ENCODE measurements around the gene CDC42EP5. TPM values are rescaled to one million over a fixed set of nuclear protein-coding genes. Genes with fewer than 3 reads are reported as not detected.

Gene CDC42EP5
- total and polyA plus RNA-seq, 12 donors, result 0.44 to 36.0 (median 15.7) TPM

- peaks cover 34% of the 10 kb centered on the region for H3K27me3 ChIP-seq
- H3K9me3 ChIP-seq (replicated peaks in 1 of 3), result no peaks in the 10 kb centered on the region
- no peak for TF ChIP-seq CTCF (IDR thresholded peaks at IDR 0.05)
- no peak for TF ChIP-seq POLR2A (IDR thresholded peaks at IDR 0.05)
- 31 to 68% (median 34%) methylated on average over 12 to 44 of the region's 44 CpGs for WGBS, 4 donors
- intact Hi-C loops (cut with DNase I), result no loop called here
- no peak overlapping the region for H3K27ac ChIP-seq
- no peak overlapping the region for H3K4me3 ChIP-seq
- no peak for DNase-seq
- H3K36me3 ChIP-seq (replicated peaks in 1 of 2), result no peaks in the 10 kb centered on the region
- H3K4me1 ChIP-seq (replicated peaks in 1 of 2), result peaks cover 0 to 5% of the 10 kb centered on the region in 2 donors
Observed at GRCh38 chr19:54416695-54417491, 56.2 kb downstream of the CDC42EP5 start.

GRCh38 chr19:54415901-54416673 is 57.0 kb downstream of the CDC42EP5 start:
- TF ChIP-seq POLR2A (IDR thresholded peaks at IDR 0.05) (no peak), CTCF (IDR thresholded peaks at IDR 0.05) (no peak)
- Histone ChIP-seq H3K27me3 (peaks cover 31% of the 10 kb centered on the region), H3K9me3 (replicated peaks in 1 of 3) (no peaks in the 10 kb centered on the region), H3K36me3 (replicated peaks in 1 of 2) (no peaks in the 10 kb centered on the region), H3K4me3 (no peak overlapping the region), H3K4me1 (replicated peaks in 1 of 2) (peaks cover 0 to 5% of the 10 kb centered on the region in 2 donors), H3K27ac (no peak overlapping the region)
- WGBS, 4 donors, result 5 to 9% (median 8%) methylated on average over 16 to 28 of the region's 28 CpGs
- DNase-seq, result no peak
- intact Hi-C loops (cut with DNase I), result no loop called here

GRCh38 chr19:54415208-54415900 is 57.7 kb downstream of the CDC42EP5 start, which contains the start of gene TTYH1:
TTYH1 (plus strand) TSS chr19:54415464; CDS start chr19:54415553, 89 bp downstream.
- 2 to 5% (median 3%) methylated on average over 11 to 68 of the region's 68 CpGs for WGBS, 4 donors
- no peaks in the 10 kb centered on the region for H3K36me3 ChIP-seq (replicated peaks in 1 of 2)
- H3K4me1 ChIP-seq (replicated peaks in 1 of 2), result peaks cover 0 to 5% of the 10 kb centered on the region in 2 donors
- no peak within 1 kb of the TSS for H3K27ac ChIP-seq
- no peak for DNase-seq
- TF ChIP-seq POLR2A (IDR thresholded peaks at IDR 0.05) (no peak), CTCF (IDR thresholded peaks at IDR 0.05) (peak in 2 of 6 experiments; percentile 10 to 29)
- H3K4me3 ChIP-seq, result no peak within 1 kb of the TSS
- intact Hi-C loops (cut with DNase I), result no loop called here
- H3K27me3 ChIP-seq, result peaks cover 27% of the 10 kb centered on the region
- no peaks in the 10 kb centered on the region for H3K9me3 ChIP-seq (replicated peaks in 1 of 3)

Small RNA genes within 50 kb of the gene (small RNA-seq; reads per million reads assigned to genes)
- gene AC245884.3, result 0 reads per million in 2 donors

Other genes with a start within 250 kb of the CDC42EP5 start
- gene LILRA6, start 230.5 kb downstream of the CDC42EP5 start, total RNA-seq, result 1 to 10 TPM in 7 of 9 donors, under 1 TPM in 2; 0.30 to 9.3 (median 5.4) TPM
- gene LILRA6, start 230.5 kb downstream of the CDC42EP5 start, polyA plus RNA-seq, result 1 to 10 TPM; 2.5 to 8.5 (median 3.9) TPM
- gene LILRB5, start 216.0 kb downstream of the CDC42EP5 start, total RNA-seq, result 10 to 100 TPM in 8 of 9 donors, 1 to 10 TPM in 1; 4.2 to 68.6 (median 37.2) TPM
- 10 to 100 TPM in 2 of 3 donors, 1 to 10 TPM in 1; 9.8 to 23.0 (median 22.4) TPM for gene LILRB5, start 216.0 kb downstream of the CDC42EP5 start, polyA plus RNA-seq
- 10 to 100 TPM in 2 of 9 donors, 1 to 10 TPM in 5, under 1 TPM in 2; 0.50 to 14.7 (median 7.2) TPM for gene LILRB2, start 192.2 kb downstream of the CDC42EP5 start, total RNA-seq
- gene LILRB2, start 192.2 kb downstream of the CDC42EP5 start, polyA plus RNA-seq, result 10 to 100 TPM in 2 of 3 donors, 1 to 10 TPM in 1; 4.2 to 16.5 (median 10.7) TPM
- gene LILRA5, start 160.1 kb downstream of the CDC42EP5 start, total RNA-seq, result 1 to 10 TPM in 6 of 9 donors, under 1 TPM in 2, not detected in 1; 0.72 to 6.2 (median 3.0) TPM
- gene LILRA5, start 160.1 kb downstream of the CDC42EP5 start, polyA plus RNA-seq, result 1 to 10 TPM; 1.9 to 3.1 (median 2.1) TPM
- 1 to 10 TPM in 1 of 9 donors, under 1 TPM in 4, not detected in 4; 0.06 to 1.3 (median 0.24) TPM for gene LILRA4, start 134.1 kb downstream of the CDC42EP5 start, total RNA-seq
- gene LILRA4, start 134.1 kb downstream of the CDC42EP5 start, polyA plus RNA-seq, result not detected
- gene LAIR1, start 108.4 kb downstream of the CDC42EP5 start, total RNA-seq, result 10 to 100 TPM in 8 of 9 donors, 1 to 10 TPM in 1; 3.5 to 80.7 (median 49.4) TPM
- 10 to 100 TPM; 14.4 to 39.2 (median 21.6) TPM for gene LAIR1, start 108.4 kb downstream of the CDC42EP5 start, polyA plus RNA-seq
- 1 to 10 TPM in 3 of 9 donors, under 1 TPM in 3, not detected in 3; 0.61 to 4.0 (median 1.2) TPM for gene TTYH1, start 57.8 kb downstream of the CDC42EP5 start, total RNA-seq
- gene TTYH1, start 57.8 kb downstream of the CDC42EP5 start, polyA plus RNA-seq, result 1 to 10 TPM in 2 of 3 donors, not detected in 1; 1.6 to 1.7 TPM
- 100 to 1,000 TPM in 4 of 9 donors, 10 to 100 TPM in 5; 21.7 to 207 (median 75.1) TPM for gene LENG8, start 24.1 kb downstream of the CDC42EP5 start, total RNA-seq
- gene LENG8, start 24.1 kb downstream of the CDC42EP5 start, polyA plus RNA-seq, result 100 to 1,000 TPM in 2 of 3 donors, 10 to 100 TPM in 1; 17.4 to 725 (median 247) TPM
- gene LENG9, start 9.5 kb downstream of the CDC42EP5 start, total RNA-seq, result 10 to 100 TPM in 2 of 9 donors, 1 to 10 TPM in 7; 2.2 to 15.3 (median 8.2) TPM
- gene LENG9, start 9.5 kb downstream of the CDC42EP5 start, polyA plus RNA-seq, result 1 to 10 TPM; 1.3 to 4.2 (median 3.1) TPM
- gene LAIR2, start 29.5 kb upstream of the CDC42EP5 start, total RNA-seq, result 1 to 10 TPM in 1 of 9 donors, under 1 TPM in 1, not detected in 7; 0.91 to 1.4 TPM
- gene LAIR2, start 29.5 kb upstream of the CDC42EP5 start, polyA plus RNA-seq, result not detected
- 1 to 10 TPM in 8 of 9 donors, under 1 TPM in 1; 0.55 to 9.2 (median 4.6) TPM for gene LILRA2, start 100.5 kb upstream of the CDC42EP5 start, total RNA-seq
- 10 to 100 TPM in 1 of 3 donors, 1 to 10 TPM in 2; 1.5 to 13.5 (median 2.6) TPM for gene LILRA2, start 100.5 kb upstream of the CDC42EP5 start, polyA plus RNA-seq
- 1 to 10 TPM in 5 of 9 donors, under 1 TPM in 4; 0.30 to 5.5 (median 1.1) TPM for gene LILRA1, start 120.3 kb upstream of the CDC42EP5 start, total RNA-seq
- 1 to 10 TPM in 1 of 3 donors, under 1 TPM in 2; 0.51 to 3.0 (median 0.88) TPM for gene LILRA1, start 120.3 kb upstream of the CDC42EP5 start, polyA plus RNA-seq
- gene LILRB1, start 157.2 kb upstream of the CDC42EP5 start, total RNA-seq, result 10 to 100 TPM in 5 of 9 donors, 1 to 10 TPM in 2, under 1 TPM in 2; 0.36 to 20.2 (median 10.1) TPM
- gene LILRB1, start 157.2 kb upstream of the CDC42EP5 start, polyA plus RNA-seq, result 10 to 100 TPM in 1 of 3 donors, 1 to 10 TPM in 2; 2.4 to 14.7 (median 3.1) TPM
- 10 to 100 TPM in 6 of 9 donors, 1 to 10 TPM in 1, under 1 TPM in 2; 0.83 to 26.4 (median 10.9) TPM for gene LILRB4, start 189.7 kb upstream of the CDC42EP5 start, total RNA-seq
- 10 to 100 TPM in 1 of 3 donors, 1 to 10 TPM in 2; 2.5 to 12.1 (median 5.0) TPM for gene LILRB4, start 189.7 kb upstream of the CDC42EP5 start, polyA plus RNA-seq

Data from adrenal gland (tissue), 12 donors.